ENCODE results near the gene DRC7. TPM values are rescaled to one million over a fixed set of nuclear protein-coding genes. Genes with fewer than 3 reads are reported as not detected.

DRC7 gene
- total and polyA plus RNA-seq, 9 of the 15 experiments (the other 6 are each of a cell fraction or from before 2014, with no cell fraction given): 0.04 to 0.33 (median 0.12) TPM; not detected in 3

GRCh38 chr16:57682809-57683635 is 11.6 kb upstream of the DRC7 start:
- intact Hi-C loops (cut with micrococcal nuclease): no loop called here
- 51% methylated on average over 11 of the region's 11 CpGs for WGBS (ENCODE audit: insufficient coverage, low coverage, missing lambda C conversion rate)
- FAIRE-seq (peak; percentile 78), ATAC-seq (peak; percentile 77), DNase-seq (ENCODE audit: extremely low read depth in 1 of 4, low spot score in 3 of 4) (peak in 2 of 4 experiments; percentile 37 to 57)
- H4K20me1 ChIP-seq (replicated peaks; ENCODE audit: control insufficient read depth, insufficient read depth, low read length): no peaks in the 10 kb centered on the region
- in situ Hi-C loops (cut with MboI): no loop called here
- no peaks in the 10 kb centered on the region for H3K9me1 ChIP-seq (ENCODE audit: control insufficient read depth, insufficient read depth, low read length)
- no peak overlapping the region for H3K4me2 ChIP-seq (ENCODE audit: insufficient read depth, low read length)
- H3K27me3 ChIP-seq (ENCODE audit: control insufficient read depth in 2 of 2, insufficient read depth in 2 of 2, low read length in 2 of 2): no peaks in the 10 kb centered on the region
- peak overlapping the region; percentile 2; the same call in 1 of the 3 replicates for H3K27ac ChIP-seq (ENCODE audit: extremely low read depth, low read depth, low read length)
- peaks cover 20 to 33% of the 10 kb centered on the region in 2 experiments; a peak in 4 of 5 replicates for H3K4me1 ChIP-seq (replicated peaks in 1 of 2; ENCODE audit: control insufficient read depth in 2 of 2, insufficient read depth in 2 of 2, low read length in 2 of 2)
- no peak overlapping the region for H3K4me3 ChIP-seq
- ChIA-PET POLR2A (interaction anchor here (0.6 to 2.7 kb wide), 9 partner anchors 10 to 745 kb away, joined by 3 to 12 read pairs (median 4); no protein-coding TSS in a partner anchor), CTCF (ENCODE audit: low intra/inter-chr PET ratio) (no interaction called here)
- TSS peak; percentile 100 for BruUV-seq (replicated peaks)
- H3K79me2 ChIP-seq (ENCODE audit: control insufficient read depth, insufficient read depth, low read length): no peaks in the 10 kb centered on the region
- peak overlapping the region in 1 of 2 experiments; percentile 7; a peak in 1 of 4 replicates for H3K9ac ChIP-seq (ENCODE audit: insufficient read depth in 1 of 2, low read depth in 2 of 2, low read length in 2 of 2)
- H2AFZ ChIP-seq (ENCODE audit: low read depth, low read length): no peak overlapping the region; the same call in 1 of the 2 replicates
- no peaks in the 10 kb centered on the region for H3K9me3 ChIP-seq (replicated peaks; ENCODE audit: control insufficient read depth, insufficient read depth, low read depth, low read length)
- H3K36me3 ChIP-seq (ENCODE audit: control insufficient read depth, insufficient read depth, low read length): no peaks in the 10 kb centered on the region
- TF ChIP-seq SIRT6 (IDR thresholded peaks at IDR 0.05; ENCODE audit: low read depth, low read length) (no peak), ASH1L (IDR thresholded peaks at IDR 0.05; ENCODE audit: borderline replicate concordance, low read depth, partially characterized antibody) (no peak), MXI1 (IDR thresholded peaks at IDR 0.05; ENCODE audit: low read depth, low read length) (no peak), NR2C1 (IDR thresholded peaks at IDR 0.05) (no peak), NR2C1 (tag; IDR thresholded peaks at IDR 0.05) (0 out of 2 replicates have a peak, but pooled peaks have one; percentile 14), BRD4 (IDR thresholded peaks at IDR 0.05) (no peak), THAP7 (CRISPR knock-in tag; IDR thresholded peaks at IDR 0.05) (no peak), TAF7 (tag; IDR thresholded peaks at IDR 0.05) (no peak), CTCF (IDR thresholded peaks at IDR 0.05 in 2 of 3, conservative IDR thresholded peaks at IDR 0.05 in 1 of 3; ENCODE audit: insufficient read depth in 2 of 3, low read depth in 1 of 3, low read length in 3 of 3) (no peak)
- TF ChIP-seq, protein P1, sequence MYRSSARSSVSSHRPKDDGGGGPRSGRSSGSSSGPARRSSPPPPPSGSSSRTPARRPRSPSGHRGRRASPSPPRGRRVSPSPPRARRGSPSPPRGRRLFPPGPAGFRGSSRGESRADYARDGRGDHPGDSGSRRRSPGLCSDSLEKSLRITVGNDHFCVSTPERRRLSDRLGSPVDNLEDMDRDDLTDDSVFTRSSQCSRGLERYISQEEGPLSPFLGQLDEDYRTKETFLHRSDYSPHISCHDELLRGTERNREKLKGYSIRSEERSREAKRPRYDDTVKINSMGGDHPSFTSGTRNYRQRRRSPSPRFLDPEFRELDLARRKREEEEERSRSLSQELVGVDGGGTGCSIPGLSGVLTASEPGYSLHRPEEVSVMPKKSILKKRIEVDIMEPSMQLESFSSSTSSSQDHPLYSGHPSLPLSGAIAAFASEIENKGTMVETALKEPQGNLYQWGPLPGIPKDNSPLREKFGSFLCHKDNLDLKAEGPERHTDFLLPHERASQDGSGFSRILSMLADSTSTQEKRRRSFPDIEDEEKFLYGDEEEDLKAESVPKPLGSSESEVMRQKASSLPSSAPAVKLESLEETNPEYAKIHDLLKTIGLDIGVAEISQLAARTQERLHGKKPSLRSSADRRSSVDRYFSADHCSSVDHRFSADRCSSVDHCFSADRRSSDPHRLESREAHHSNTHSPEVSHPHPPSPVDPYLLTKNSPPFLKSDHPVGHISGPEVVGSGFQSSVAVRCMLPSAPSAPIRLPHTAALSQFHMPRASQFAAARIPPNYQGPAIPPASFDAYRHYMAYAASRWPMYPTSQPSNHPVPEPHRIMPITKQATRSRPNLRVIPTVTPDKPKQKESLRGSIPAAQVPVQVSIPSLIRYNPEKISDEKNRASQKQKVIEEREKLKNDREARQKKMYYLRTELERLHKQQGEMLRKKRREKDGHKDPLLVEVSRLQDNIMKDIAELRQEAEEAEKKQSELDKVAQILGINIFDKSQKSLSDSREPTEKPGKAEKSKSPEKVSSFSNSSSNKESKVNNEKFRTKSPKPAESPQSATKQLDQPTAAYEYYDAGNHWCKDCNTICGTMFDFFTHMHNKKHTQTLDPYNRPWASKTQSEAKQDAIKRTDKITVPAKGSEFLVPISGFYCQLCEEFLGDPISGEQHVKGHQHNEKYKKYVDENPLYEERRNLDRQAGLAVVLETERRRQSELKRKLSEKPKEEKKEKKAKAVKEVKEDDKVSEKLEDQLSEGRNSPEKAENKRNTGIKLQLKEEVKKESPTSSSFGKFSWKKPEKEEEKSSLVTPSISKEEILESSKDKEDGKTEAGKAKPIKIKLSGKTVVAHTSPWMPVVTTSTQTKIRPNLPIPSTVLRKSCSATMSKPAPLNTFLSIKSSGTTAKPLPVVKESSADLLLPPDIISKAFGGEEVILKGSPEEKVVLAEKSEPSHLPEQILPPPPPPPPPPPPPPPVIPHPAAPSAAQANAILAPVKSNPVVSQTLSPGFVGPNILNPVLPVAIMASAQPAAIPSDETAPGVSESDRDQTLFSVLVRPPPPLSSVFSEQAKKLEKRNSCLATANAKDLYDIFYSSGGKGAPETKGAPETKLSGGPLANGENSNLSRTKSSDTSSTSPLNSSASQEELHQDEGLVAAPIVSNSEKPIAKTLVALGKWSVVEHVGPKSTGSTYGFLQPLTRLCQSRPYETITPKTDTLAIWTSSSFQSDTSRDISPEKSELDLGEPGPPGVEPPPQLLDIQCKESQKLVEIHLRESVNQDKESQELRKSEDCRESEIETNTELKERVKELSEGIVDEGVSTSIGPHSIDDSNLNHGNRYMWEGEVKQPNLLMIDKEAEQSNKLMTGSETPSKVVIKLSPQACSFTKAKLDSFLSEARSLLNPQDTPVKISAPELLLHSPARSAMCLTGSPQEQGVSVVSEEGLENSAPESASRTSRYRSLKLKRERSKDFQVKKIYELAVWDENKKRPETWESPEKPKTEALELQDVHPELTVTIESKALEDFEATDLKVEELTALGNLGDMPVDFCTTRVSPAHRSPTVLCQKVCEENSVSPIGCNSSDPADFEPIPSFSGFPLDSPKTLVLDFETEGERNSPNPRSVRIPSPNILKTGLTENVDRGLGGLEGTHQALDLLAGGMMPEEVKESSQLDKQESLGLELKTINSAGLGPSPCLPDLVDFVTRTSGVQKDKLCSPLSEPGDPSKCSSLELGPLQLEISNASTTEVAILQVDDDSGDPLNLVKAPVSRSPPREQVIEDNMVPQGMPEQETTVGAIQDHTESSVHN (IDR thresholded peaks at IDR 0.05; ENCODE audit: borderline replicate concordance in 1 of 2, low read depth in 1 of 2): peak in 1 of 2 experiments; percentile 55; a peak in 1 of 4 replicates
